ENCODE results near the gene KCNK2.

KCNK2 gene

DNA sequence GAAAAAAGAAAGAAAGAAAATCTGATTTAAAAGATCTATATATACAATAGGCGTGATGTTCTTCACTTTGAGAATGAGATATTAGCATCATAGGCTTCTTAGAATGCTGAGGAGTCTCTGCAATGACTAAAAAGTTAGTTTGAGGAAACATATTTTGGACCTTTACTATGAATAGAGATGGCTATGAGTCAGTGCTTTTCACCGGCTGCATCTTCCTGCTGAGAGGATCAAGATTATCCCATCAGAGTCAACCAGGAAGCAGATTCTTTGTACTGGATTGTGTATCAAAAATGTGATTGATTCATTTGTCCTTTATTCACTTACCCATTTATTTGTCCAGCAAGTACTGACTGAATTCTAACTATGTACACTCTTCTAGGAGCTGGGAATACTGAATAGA is 144.2 kb downstream of the KCNK2 start:
- no peak for TF ChIP-seq ZNF274 (IDR thresholded peaks at IDR 0.05; ENCODE audit: low read depth, low read length)
- no peak overlapping the region for H3K4me3 ChIP-seq (ENCODE audit: low read length)

DNA sequence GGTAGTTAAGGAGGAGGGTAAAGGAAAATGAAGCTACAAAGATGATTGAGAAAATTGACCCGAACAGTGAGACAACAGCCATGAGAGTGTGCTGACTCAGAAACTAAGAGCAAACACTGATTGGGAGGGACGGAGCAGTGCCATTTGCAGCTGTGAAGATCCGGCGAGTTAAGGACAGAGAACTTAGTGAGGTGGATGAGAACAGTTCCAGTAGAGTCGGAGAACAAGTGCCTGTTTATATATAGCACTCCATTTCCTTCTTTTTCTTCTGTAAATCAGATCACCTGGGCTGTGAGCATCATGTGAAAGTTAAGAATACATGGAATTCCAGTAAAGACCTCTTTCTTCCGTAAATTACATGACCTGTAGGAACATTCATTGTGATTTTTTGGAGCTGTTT is 145.7 kb downstream of the KCNK2 start:
- TF ChIP-seq ZNF274 (IDR thresholded peaks at IDR 0.05; ENCODE audit: low read depth, low read length) = no peak
- H3K4me3 ChIP-seq (ENCODE audit: low read length) = no peak overlapping the region

DNA sequence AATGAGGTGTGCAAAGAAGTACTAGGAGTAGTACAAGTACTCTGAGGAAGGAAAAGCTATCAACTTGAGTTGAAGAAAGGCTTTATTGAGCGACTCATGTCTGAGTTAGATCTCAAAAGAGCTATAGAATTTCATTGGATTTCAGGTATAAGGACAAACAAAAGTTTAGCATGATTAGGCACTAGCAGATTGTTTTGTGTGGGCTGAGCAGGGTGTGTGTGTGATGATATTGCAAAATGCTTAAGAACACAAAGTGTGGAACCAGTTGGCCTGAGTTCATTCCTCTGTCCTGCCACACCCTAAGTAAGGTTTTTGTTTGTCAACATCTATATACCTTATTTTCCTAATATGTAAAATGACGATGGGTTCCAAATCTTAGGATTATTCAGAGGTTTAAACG is 158.9 kb downstream of the KCNK2 start:
- TF ChIP-seq ZNF274 (IDR thresholded peaks at IDR 0.05; ENCODE audit: low read depth, low read length) = no peak
- no peak overlapping the region for H3K4me3 ChIP-seq (ENCODE audit: low read length)

DNA sequence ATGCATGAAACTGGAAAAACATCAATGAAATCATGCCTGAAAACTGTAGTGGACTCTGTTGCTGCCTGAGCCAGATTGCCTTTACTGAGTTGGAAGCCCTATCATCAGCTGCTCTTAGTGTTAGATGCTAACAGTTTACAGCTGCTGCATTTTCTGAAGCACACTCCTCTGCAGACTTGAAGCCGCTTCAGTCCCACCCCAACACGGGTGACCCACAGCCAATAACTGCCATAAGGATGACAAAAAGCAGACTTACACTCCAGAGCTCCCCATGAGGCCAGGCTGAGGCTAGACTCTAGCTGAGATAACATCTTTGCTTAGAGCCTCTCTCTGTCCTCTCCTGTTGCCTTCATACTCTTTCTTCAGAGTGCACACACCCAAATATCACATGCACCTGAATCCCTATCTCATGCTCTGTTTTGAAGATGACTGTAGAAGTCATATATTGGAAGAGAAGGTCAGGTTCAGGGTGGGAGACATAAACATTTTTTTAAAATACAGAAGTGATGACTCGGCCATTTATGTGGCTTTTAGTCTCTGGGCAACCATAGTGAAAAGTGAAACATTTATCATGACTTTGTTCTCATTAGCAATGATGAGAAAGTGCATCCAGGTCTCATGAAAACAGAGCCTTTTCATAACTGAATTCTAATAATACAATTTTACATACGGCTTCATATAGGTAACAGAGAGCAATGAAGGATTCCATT is 161.0 kb downstream of the KCNK2 start:
- TF ChIP-seq ZNF274 (IDR thresholded peaks at IDR 0.05; ENCODE audit: low read depth, low read length) = no peak
- no peak overlapping the region for H3K4me3 ChIP-seq (ENCODE audit: low read length)

DNA sequence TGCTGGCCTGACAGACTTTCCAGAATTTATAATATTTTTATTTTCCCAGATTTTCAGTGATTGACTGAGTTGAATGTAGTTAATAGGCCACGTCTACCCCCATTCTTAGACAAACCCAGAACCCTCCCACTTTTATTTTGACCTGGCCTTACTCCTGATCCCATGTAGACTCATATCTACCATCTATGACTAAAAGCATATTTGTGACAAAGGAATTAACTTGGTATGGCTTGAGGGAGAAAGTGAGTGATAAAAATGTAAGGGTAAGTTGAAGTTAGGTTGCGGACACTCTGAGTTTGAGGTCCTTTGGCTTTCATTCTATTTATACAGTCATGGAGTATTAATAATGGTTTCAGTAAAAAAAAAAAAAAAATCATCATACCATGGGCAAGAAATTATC is 168.4 kb downstream of the KCNK2 start:
- H3K4me3 ChIP-seq (ENCODE audit: low read length) = no peak overlapping the region
- TF ChIP-seq ZNF274 (IDR thresholded peaks at IDR 0.05; ENCODE audit: low read depth, low read length) = no peak

DNA sequence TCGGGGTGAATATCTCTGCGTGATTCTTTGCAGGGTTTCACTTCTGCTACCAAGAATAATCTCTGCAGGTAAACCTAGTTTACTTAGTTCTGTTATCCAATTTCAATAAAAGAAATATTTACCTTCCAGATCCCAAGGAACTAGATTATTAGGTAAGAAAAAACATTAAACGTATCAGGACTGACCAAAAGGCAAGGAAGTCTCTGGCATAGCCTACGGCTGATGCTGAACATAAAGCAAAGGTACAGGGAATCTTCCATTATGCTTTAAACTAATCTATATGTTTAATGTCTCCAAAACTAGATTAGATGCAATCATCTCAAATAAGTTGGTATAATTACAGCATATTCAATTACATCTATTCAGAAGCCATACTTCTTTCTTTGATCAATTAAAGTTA is 168.9 kb downstream of the KCNK2 start:
- TF ChIP-seq ZNF274 (IDR thresholded peaks at IDR 0.05; ENCODE audit: low read depth, low read length) = no peak
- H3K4me3 ChIP-seq (ENCODE audit: low read length) = no peak overlapping the region

DNA sequence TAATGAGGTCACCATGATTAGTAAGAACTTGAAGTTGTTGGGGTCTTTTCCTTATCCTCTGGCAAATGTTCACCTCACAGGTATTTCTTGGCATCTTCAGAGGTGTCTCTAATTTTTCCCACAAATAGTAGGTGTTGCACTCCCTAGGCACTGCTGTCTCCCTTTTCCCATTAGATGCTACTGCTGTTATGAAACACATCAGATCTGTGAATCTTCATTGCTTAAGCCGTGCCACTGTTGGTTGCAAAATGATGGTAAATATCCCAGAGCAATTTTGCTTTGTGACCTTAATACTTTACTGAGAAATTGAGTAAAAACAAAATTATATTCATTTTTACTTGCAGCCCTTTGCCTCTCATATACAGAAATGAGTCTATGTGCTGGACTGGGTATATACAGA is 169.6 kb downstream of the KCNK2 start:
- no peak for TF ChIP-seq ZNF274 (IDR thresholded peaks at IDR 0.05; ENCODE audit: low read depth, low read length)

DNA sequence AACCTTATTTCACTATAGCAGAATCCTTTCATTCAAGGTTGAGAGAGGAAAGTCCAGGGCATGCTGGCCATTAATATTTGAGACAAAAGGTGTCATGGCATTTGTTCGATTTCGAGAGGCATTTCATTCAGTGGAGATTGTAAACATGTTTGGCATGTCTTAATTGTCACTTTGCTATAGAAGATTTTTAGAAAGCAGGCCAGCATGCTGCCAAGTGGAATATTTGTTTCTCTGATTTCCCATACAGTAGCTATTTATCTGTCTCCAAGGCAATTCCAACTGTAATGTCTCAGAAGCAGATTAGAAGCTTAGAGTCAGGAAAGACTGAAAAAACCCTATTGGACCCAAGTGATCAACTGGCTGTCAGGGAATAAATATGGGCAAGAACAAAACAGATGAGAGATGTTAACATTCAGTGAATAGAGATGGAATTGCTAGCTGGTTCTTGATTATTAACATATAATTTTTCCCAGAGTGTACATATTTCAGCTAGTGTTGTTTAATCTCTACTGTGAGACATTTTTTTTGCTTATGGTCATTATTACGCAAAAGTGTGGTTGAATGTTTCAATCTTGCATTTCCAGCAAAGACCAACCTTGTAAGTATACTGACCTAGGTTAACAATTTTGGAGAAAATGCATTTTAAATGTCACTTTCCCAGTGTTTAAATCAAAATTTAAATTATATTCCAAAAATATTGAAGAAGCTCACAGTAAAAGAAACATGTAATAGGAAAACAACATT is 174.6 kb downstream of the KCNK2 start:
- TF ChIP-seq ZNF274 (IDR thresholded peaks at IDR 0.05; ENCODE audit: low read depth, low read length) = no peak
- H3K4me3 ChIP-seq (ENCODE audit: low read length) = no peak overlapping the region

More for the DNA sequence above, 169.6 kb downstream of the KCNK2 start:
- no peak overlapping the region for H3K4me3 ChIP-seq (ENCODE audit: low read length)

DNA sequence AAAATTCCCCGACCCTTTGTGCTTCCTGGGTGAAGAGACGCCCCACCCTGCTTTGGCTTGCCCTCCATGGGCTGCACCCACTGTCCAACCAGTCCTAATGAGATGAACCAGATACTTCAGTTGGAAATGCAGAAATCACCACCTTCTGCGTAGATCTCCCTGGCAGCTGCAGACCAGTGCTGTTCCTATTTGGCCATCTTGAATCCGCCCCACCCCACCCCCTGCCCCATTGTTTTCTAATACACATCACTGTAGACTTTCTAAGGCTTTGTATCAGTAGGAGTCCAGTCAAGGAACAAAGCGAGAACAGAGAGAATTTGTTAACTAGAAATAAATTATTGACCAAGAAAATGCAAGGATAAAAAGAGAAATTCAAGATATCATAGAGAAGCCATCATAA is 178.2 kb downstream of the KCNK2 start:
- H3K4me3 ChIP-seq (ENCODE audit: low read length) = no peak overlapping the region
- no peak for TF ChIP-seq ZNF274 (IDR thresholded peaks at IDR 0.05; ENCODE audit: low read depth, low read length)

DNA sequence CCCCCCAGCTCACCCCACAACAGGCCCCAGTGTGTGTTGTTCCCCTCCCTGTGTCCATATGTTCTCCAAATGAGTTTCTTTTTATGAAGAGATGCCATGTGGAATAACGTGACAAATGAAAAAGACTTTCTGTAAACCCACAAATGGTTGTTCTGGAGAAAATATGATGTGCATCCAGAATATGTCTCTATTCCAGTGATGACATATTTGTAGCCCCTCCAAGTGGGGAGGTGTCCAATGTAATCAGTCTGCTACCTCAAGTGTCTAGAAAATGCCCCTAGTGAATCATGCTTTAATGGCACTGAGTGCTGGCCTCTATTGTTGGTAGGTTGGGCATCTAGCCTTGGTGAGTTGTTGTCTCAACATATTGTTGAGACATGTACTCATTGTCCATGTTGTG is 179.6 kb downstream of the KCNK2 start:
- no peak for TF ChIP-seq ZNF274 (IDR thresholded peaks at IDR 0.05; ENCODE audit: low read depth, low read length)
- H3K4me3 ChIP-seq (ENCODE audit: low read length) = no peak overlapping the region

DNA sequence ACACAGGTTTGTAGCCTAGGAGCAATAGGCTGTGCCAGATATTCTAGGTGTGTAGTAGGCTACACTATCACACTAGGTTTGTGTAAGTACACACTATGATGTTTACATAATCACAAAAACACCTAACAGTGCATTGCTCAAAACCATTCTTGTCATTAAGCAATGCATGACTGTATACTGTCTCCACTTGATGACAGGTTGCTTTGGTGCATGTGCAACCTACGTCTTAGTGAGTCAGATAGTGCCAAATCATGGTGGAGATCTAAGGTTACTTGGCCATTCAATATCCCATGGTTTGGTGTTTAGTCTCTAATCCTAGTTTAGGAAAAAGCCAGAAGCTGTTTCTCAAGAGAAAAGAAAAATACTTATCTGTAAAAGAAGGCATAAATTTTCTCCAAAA is 181.1 kb downstream of the KCNK2 start:
- TF ChIP-seq ZNF274 (IDR thresholded peaks at IDR 0.05; ENCODE audit: low read depth, low read length) = no peak
- no peak overlapping the region for H3K4me3 ChIP-seq (ENCODE audit: low read length)

DNA sequence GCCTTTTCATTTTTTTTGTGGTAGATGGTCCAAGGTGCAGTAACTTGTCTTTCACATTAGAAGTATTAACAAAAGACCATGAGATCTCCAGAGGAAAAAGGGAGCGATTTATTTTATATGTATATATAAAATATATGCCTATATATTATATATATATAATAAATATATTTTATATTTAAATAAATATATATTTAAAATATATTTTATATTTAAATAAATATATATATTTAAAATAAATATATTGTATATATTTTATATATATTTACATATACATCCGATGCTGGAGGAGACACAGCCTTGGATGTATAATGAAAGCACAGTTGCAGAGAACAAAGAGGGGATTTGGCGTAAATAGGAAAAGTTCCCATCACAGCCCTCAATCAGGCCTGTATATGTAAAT is 182.1 kb downstream of the KCNK2 start:
- no peak overlapping the region for H3K4me3 ChIP-seq (ENCODE audit: low read length)
- TF ChIP-seq ZNF274 (IDR thresholded peaks at IDR 0.05; ENCODE audit: low read depth, low read length) = no peak

DNA sequence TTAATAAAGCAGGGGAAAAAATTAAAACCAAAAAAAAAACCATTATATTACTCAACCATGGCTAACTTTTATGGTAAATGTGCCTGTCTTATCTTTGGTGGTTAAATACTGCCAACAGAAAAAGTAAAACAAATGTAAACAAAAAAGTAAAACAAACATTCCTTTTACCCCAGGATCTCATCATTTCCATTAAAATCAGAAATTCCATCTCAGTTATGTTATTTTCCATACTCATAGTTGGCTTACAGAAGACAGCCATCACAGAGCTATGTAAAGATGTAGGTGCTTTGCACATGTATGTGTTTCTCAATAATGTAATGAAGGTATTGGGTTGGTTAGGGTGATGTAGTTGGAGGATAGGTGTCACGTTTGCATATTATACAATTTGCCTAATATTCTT is 185.0 kb downstream of the KCNK2 start:
- no peak overlapping the region for H3K4me3 ChIP-seq (ENCODE audit: low read length)
- TF ChIP-seq ZNF274 (IDR thresholded peaks at IDR 0.05; ENCODE audit: low read depth, low read length) = no peak

DNA sequence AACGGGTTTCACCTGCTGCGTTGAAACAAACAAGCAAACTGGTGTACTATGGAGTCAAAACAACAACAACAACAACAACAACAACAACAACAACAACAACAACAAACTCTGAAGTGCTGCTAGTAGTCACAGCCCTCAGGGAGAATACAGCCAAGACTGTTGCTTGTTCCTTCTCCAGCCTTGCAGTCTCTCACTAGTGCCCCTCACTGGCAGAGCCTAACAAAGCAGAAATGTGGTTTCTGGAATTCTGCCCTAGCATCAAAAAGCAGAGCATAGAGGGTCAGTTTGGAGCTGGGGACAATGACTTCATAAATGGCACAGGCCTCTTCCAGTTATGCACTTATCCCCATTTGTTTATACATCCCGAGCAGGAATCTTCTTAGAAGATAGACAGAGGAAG is 187.4 kb downstream of the KCNK2 start:
- TF ChIP-seq ZNF274 (IDR thresholded peaks at IDR 0.05; ENCODE audit: low read depth, low read length) = no peak
- H3K4me3 ChIP-seq (ENCODE audit: low read length) = no peak overlapping the region

DNA sequence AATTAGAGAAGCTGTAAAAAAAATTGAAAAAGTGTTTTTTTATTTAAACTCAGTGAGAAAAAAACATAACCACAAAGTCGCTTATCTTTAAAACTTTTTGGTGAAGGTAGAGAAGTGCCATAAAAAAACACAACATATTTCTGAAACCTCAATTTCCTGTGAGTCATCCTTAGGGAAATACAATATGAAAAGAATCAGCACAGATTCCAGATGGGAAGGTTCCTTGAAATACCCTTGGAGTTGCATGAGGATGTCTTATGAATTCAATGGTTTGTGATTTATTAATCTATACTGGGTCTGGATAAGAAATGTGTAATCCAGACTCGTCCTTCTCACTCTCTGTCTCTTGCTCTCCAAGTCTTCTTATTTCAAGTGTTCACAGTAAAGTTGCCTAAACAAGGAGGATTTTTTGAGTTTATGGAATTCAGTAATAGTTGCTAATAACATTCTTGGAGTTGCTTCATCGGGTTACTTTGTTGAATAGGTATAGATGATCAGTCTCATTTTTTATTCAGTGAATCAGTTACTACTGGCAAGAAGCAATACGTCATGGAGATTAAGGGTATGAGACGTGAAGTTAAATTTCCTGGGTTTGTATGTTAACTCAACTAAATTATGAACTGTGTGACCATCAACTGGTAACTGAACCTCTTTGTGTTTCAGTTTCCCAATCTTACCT is 191.4 kb downstream of the KCNK2 start:
- TF ChIP-seq ZNF274 (IDR thresholded peaks at IDR 0.05; ENCODE audit: low read depth, low read length) = no peak
- no peak overlapping the region for H3K4me3 ChIP-seq (ENCODE audit: low read length)
